Suppressor macrophage treated with lipopolysaccharide for 4 hours (primary cell): ENCODE data around the gene MAFG.
"Not testable (repeated sequence)": the region's sequence is repeated elsewhere in the genome, so short reads cannot be mapped to it uniquely, and the experiment has no call there.

ENCODE experiments used
- DNase-seq: peaks from one replicate; pipeline ENCODE4 v3.0.0-alpha.2; 2020

Gene MAFG

DNA sequence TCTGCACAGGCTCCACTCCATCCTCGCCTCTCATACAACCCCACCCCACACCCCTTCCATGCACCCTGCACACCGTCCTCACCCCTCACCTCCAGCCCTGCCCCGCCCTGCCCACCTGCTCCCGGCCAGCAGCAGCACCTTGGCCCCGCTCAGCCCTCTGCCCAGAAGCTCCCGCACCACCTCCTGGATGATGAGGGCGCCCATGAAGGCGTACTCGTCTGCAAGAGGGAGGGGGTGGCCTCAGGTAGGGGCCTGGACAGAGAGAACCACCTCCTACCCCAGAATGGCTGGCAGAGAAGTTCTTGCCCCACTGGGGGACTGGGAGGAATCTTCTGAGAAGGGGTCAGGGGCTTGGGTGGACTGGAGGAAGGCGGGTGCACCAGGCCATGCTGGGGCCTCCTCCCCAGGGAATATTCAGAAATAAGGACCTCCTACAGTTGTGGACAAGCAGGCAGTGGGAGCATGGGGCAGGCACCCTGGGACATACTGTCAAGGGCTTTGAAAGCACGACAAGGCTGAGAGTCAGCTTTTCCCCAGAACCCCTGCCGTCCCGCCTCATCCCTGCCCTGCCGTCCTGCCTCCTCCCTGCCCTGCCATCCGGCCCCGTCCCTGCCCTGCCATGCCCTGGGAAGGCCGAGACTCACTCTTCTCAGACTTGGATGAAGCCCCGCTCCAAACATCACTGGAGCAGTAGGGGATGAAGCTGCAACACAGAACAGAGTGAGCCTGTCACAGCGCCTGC is 30.3 kb upstream of the MAFG start:
- DNase-seq = no peak

DNA sequence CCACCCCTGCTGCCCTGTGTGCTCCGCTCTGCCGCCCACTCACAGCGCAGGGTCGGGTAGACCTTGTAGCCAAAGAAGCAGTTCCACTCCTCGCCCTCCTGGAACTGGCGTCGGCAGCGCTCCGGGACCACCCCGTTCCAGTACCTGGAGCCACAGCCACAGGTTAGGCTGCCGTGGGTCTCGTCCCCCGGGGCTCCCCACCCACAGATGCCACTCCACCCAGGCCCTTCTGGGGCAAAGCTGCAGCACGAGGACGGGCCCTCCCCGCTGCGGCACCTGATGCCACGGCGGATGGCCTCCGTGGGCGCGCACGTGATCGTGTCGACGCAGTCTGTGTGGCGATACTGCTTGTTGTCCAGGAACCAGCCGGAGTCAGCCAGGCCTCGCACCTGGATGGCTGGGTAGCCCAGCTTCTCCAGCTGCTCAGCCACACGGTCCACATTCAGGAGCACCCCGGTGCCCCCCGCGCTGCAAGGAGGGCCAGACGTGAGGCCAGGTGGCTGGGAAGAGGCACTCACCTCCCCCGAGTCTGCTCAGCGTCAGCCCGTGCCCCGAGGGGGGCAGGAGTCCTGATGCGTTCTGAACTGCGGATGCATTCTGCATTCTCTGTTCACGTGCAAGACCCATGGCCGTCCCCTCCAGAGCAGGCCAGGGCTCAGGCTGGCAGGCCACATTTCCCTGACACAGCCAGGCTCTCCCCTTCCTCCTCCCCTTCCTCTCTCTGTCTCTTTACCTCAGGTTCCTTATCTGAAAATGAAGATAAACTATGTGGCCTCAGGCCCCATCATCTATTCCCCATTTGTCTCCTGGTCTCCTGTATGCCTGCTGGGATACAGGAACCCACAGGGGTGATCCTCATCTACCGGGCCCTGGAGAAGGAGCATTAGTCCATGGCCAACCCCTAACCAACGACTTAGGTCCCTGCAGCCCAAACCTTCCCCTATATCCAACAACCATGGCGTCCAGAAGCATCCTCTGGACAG is 29.4 kb upstream of the MAFG start:
- no peak for DNase-seq

DNA sequence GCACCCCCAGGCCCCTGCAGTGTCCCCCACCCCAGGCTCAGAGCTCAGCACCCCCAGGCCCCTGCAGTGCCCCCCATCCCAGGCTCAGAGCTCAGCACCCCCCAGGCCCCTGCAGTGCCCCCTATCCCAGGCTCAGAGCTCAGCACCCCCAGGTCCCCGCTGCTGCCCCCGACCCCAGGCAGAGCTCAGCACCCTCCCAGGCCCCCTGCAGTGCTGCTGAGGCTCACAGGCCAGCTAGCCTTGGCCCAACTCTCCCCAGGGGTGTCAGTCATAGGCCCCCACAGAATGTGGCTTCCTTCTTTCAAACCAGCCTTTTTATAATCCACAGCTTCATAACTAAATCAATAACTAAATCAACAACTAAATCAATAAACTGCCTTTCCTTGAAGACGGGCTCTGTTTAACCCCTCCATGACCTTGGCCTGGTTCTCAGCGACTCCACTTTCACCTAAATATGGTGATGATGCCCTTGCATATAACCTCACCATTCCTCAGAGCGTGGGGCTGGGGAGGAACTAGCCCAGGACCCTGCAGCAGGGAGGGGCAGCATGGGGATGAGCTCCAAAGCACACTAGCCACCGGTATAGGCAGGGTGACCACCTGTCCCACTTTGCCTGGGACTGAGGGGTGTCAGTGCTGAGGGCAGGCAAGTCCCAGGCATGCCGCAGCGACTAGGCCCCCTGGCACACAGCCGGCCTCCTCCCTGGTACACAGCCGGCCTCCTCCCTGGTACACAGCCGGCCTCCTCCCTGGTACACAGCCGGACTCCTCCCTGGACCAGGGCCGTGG is 28.4 kb upstream of the MAFG start:
- DNase-seq = no peak

DNA sequence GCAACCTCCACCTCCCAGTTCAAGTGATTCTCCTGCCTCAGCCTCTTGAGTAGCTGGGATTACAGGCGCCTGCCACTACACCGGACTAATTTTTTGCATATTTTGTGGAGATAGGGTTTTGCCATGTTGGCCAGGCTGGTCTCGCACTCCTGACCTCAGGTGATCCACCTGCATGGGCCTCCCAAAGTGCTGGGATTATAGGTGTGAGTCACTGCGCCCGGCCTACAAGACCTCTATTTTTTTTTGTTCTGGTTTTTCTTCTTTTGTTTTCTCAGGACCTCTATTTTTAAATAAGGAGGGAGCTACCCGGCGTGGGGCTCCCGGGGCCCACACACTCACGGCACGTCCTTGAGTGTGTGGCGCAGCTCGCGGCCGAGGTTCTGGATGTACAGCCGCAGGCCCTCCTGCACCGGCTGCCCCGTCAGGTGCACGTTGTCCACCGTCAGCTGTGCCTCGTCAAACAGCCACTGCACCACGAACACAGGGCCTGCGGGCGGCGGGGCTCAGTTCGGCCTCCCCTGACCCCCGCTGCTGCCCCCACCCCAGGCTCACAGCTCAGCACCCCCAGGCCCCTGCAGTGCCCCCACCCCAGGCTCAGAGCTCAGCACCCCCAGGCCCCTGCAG is 27.6 kb upstream of the MAFG start:
- no peak for DNase-seq

DNA sequence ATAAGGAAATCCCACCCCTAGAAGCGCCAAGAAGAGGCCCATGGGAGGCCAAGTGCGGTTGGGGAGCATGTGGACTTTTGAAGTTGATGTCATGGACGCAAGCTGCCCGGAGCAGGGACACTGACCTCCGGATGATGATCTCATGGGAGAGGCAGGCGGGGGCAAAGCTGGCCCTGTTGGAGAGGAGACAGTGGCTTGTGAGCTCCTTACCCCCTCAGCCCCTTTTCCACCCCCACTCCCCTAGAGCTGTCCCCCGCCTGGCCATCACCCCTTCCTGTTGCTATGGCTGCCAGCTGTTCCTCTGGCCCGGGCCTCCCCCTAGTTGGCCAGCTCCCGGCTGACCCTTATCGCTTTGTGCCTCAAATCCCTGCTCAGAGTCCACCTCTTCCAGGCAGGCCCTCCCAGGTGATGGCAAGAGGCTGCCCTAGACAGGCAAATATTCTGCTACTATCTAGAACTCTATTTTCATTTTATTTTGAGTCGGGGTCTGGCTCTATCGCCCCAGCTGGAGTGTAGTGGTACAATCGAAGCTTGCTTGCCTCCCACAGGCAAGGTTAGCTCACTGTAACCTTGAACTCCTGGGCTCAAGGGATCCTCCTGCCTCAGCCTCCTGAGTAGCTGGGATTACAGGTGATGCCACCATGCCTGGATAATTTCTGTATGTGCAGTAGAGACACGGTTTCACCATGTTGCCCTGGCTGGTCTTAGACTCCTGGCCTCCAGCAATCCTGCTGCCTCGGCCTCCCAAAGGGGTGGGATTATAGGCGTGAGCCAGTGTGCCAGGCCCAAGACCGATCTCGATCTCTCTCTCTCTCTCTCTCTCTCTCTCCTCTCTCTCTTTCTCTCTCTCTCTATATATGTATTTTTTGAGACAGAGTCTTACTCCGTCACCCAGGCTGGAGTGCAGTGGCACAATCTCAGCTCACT is 26.9 kb upstream of the MAFG start:
- DNase-seq = no peak

DNA sequence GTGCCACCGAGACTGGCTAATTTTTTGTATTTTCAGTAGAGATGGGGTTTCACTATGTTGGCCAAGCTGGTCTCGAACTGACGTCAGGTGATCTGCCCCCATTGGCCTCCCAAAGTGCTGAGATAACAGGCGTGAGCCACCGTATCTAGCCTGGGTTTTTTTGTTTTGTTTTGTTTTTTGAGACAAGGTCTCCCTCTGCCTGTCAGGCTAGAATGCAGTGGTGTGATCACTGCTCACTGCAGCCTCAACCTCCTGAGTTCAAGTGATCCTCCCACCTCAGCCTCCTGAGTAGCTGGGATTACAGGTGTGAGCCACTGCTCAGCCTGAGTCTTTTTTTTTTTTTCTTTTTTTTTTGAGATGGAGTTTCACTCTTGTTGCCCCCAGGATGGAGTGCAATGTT is 25.9 kb upstream of the MAFG start:
- DNase-seq = not testable (repeated sequence)

DNA sequence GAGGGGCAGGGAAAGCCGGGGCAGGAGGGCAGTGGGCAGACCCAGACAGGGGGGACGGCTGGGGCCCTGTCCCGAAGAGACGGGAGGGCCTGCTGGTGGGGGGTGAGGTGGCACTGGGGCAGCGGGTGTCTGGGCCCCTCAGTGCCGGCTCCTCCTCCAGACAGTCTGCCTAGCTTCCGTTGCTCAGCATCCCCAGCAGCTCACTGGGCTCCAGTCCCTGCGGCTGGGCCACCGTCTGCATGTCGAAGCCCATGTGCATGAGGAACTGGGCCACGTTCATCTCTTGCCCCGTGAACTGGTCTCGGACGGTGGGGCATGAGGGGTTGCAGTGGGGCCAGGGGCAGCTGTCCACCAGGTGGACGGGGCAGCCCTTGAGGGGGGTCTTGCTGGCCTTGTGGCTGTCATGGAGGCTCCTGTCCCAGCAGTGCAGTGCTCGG is 25.3 kb upstream of the MAFG start:
- no peak for DNase-seq

DNA sequence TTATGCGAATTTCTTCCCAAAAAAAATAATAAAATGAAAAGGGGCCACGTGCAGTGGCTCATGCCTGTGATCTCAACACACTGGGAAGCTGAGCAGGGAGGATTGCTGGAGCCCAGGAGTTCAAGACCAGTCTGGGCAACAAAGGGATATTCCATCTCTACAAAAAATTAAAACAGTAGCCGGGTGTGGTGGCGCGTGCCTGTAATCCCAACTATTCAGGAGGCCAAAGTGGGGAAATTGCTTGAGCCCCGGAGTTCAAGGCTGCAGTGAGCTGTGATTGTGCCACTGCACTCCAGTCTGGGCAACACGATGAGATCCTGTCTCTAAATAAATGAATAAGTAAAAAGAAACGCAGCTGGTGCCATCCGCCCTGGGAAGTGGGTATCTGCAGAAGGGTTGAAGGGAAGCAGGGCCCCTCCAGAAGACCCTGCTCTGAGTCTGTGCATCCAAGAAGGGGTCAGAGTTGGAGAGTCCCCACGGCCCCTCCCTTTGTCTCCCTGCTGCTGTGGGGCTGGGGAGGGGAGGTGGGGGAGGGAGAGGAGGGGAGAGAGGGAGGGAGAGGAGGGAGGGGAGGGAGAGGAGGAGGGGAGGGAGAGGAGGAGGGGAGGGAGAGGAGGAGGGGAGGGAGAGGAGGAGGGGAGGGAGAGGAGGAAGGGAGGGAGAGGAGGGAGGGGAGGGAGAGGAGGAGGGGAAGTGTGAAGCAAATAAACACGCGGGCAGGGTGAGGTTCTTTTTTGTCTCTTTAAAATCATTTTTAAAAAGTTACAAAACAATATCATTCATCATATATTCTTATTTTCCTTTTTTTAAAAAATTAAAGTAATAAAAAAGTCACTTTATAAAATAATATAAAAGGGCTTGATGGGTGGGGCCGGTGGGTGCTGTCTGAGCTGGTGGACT is 24.5 kb upstream of the MAFG start:
- DNase-seq = no peak

DNA sequence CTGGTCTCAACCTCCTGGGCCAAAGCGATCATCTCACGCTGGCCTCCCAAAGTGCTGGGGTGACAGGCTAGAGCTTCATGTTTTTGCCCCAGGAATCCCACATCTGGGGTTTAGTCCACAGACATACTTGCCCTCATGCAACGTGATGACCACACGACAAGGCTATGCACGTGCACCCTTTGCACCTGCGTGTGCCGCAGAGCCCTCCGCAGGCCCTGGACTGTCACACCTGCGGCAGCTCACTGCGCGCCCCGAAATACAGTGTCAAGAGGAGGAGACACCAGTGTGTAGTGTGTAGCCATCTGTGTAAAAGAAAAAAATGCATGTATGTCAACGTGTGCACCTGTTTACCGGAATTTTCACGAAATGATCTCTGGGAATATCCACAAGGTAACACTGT is 23.0 kb upstream of the MAFG start:
- no peak for DNase-seq

DNA sequence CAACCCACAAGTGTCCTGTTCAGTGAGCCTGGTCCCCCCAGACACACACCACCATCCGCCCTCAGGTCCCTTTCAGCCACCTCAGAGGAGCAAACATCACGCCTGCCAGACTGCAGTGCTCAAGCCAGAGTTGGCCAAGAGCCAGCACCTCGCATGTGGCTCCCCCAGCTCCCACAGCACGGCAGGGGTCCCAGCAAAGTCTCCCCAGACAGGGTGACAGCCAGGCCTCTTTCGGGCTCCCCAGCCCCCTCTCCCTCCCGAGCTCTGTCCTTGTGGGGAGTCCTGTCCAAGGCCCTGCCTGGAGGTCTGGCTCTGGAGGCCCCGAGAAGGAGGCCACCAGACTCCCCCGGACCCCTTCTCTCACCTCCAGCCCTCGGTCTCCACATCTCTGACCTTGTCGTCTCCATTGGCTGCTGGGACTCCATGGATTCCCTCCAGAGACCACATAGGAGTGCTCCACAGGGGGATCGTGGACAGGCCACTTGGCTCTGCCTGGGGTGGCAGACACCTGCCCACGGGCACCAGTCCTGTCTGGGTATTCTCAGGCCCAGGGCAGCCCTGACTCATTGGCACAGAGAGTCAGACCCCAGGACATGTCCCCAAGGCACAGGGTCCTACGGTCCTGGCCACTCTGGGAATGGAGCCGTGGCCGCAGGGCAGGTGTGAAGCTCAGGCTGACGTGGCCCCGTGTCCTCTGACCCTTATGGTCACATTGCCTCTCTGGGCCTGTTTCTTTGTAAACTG is 21.3 kb upstream of the MAFG start:
- no peak for DNase-seq

DNA sequence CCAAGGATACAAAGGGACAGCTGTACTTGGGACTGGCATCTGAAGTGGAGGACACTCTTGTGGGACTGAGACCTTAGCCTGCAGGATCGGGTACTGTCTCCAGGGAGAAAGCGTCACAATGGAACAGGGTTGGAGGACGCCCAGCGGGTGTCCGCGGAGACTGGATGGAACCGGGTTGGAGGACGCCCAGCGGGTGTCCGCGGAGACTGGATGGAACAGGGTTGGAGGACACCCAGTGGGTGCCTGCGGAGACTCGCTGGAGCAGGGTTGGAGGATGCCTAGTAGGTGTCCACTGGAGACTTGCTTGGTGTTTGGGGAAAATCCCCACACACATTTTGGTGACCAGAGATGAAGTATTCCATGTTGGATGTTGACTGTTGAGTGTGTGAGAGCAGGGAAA is 19.7 kb upstream of the MAFG start, which contains the start of gene MYADML2:
MYADML2 (minus strand) TSS at position 45 of the 400 bp plus-strand sequence. CDS start 5,492 bp downstream, outside the sequence.
- DNase-seq = no peak

DNA sequence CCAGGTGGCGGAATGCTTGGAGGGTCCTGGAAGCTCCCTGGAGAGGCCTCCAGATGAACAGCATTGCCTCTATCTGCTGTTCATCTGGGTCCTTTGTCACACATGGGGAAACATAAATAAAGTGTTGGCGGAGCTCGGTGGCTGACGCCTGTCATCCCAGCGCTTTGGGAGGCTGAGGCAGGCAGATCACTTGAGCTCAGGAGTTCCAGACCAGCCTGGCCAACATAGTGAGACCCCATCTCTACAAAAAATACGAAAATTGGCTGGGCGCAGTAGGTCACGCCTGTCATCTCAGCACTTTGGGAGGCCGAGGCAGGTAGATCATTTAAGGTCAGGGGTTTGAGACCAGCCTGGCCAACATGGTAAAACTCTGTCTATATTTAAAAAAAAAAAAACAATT is 17.3 kb upstream of the MAFG start:
- no peak for DNase-seq

DNA sequence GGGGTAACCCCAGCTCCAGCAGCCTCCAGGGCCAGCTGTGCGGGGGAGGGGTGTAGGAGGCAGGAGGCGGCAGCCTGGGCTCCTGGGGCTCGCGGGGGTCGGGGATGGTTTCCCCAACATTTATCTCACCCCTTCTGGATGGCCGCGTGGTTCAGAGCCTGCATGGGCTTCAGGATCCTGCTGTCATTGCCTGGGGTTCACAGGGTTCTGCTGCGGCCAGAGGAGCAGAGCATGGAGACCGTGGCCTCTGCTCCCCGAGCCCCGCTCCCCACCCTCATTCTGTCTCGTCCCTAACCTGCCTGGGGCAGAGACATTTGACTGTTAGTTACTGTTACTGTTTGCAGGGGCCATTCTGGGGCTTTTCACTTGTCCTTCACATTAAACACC is 14.6 kb upstream of the MAFG start:
- DNase-seq = no peak

DNA sequence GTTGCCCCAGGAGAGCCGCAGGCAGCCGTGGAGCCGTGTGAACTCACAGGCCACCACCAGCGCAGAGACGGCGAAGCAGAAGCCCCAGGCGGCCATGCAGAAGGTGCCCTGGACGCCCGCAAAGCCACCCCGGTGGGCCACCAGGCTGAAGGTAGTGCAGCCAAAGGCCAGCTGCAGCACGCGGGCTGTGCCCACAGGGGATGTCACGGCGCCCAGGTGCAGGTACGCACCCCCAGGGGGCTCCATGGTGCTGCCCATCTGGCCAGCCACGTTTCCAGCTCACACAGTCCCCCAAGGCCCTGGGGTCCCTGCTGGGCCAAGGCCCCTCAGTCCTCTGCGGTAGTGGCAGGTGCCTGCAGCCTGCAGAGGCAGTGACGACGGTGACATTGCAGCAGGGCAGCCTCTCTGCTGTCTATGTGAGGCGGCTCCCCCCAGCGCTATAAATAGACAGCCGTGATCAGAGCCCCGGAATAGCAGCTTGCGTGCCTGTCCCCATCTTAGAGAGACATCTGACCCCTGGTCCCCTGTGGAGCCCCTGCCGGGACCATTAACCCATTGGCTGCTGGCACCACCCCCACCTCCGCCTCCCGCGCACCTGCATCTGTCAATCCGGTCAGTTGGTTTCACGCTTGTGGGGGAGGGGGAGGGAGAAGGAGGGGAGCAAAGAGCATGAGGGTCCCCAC is 14.1 kb upstream of the MAFG start:
- DNase-seq = no peak

DNA sequence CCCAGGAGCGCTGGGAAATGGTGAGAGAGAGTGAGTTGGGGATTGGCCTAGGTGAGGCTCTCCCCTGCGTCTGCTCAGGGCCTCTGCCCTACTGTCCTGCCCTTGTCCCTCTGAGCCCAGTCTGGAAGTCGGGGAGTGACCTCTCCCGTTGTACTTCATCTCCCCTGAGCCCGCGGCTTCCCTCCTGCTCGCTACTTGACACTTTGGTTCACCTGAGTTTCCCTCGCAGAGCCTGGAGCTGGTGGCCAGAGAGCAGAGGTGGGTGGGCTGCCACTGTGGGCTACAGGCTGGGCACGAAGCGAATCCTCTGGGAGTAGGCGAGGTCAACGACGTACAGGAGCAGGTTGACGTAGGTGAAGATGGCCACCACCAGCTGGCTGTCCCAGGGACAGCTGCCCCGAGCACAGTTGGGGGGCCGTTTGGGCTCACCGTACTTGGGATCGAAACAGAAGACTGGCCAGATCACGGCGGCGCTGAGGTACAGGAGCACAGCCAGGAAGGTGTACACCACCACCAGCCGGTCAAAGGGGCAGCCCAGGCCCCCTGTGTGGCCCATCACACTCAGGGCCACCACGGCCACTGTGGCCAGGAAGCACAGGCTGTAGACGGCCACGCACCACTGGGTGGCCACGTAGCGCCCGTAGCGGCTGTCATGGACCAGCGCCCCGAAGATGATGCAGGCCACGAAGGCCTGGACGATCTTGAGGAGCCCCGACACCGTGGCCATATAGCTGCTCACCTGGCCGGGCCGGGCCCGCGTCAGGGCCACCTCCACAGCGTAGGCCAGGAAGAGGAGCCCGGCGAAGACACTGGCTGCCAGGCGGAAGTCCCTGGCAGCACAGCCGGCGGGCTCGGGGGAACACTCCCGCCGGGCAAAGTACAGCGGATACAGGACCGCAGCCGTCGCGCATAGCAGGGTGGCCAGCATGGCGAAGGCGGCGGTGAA is 13.3 kb upstream of the MAFG start:
- no peak for DNase-seq

DNA sequence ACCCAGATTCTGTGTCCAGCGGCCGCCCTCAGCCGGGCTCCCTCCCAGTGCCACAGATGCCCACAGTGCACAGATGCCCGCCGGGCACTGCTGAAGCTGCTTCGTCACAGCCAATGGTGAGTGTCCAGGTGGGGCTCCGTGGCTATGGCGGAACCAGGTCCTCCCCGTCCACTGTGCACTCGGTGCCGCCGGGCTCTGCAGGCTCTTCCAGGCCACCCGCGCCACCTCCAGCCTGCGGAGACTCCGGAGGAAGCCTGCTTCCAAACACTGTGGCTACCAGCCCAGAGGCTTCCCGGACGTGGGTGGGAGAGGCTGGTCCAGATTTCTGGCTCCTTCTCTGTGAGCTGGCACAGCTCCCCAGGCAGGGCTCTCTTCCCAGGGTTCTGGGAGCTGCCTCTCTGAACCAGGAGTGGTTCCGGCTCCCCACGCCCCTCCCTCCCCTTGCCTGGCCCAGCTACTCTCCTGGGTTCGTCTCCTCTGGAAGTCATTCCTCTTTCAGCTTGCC is 12.4 kb upstream of the MAFG start:
- DNase-seq = no peak

DNA sequence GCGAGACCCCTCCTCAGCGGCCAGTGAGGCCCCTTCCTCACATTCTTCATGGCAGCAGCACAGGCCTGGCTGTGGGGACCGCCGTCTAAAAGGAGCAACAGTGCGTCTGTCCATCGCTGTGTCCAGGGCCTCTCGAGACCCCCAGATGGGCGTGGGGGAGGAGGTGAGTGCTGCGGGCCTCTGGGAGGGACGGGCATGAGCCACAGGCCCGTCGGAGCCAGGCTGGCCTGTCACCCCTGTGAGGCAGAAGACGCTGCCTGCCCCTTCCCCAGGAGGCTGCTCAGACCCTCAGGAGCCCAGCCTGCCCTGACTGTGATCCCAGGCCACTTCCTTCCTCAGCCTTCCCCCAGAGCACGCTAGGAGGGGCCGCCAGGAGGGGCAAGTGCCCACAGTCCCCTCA is 11.7 kb upstream of the MAFG start:
- no peak for DNase-seq

DNA sequence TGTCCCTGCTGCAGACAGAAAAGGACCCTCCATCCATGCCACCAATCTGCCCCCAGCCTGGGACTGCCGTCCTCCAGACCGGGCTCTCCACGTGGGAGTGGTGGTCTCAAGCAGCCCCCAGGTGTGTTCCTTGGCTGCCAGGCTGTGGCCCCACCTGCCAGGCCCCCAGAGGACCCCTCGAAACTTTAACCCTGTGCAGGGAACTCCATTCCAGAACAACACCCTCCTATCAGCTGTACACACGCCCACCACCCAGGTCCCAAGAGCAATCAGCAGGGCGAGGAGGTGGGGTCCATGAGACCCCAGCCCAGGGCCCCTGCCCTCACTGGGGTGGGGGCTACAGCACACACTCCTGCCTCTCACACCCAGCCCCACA is 8.2 kb upstream of the MAFG start:
- DNase-seq = no peak
